Bronchial epithelial cell (primary cell): Measurements from ENCODE around the gene TOPBP1. TPM values are rescaled to one million over a fixed set of nuclear protein-coding genes. Genes with fewer than 3 reads are reported as not detected.

Experiments
- DNase-seq: peaks from one replicate; pipeline ENCODE4 v3.0.0-alpha.2; 2010; ENCODE audit warnings: low read depth
- FAIRE-seq: peaks from 2 replicates; lab custom pipeline; 2011; peaks lifted over from hg19 to GRCh38; lab: Jason Lieb, UNC
- H3K27me3 ChIP-seq: 2 replicates; pipeline ENCODE4 v1.5.1; 2011; ENCODE audit warnings: low read length; ENCODE audit not compliant: control insufficient read depth, insufficient read depth
- H3K36me3 ChIP-seq: 2 replicates; pipeline ENCODE4 v1.5.1; 2011; ENCODE audit warnings: low read length; ENCODE audit not compliant: control insufficient read depth, insufficient read depth
- H3K4me3 ChIP-seq: 2 replicates; pipeline ENCODE4 v1.5.1; 2011; ENCODE audit warnings: mild to moderate bottlenecking, low read depth, low read length, control low read depth
- total RNA-seq: library from RNA; depleted of rRNA; stranded (reverse); fragments of >200 nt; gene quantifications from 2 replicates; pipeline ENCODE4 v1.2.1, GENCODE V29; 2014
- TF ChIP-seq, protein P1 (sequence below): IDR thresholded peaks from 2 replicates; pipeline ENCODE4 v1.5.1; 2011; ENCODE audit warnings: mild to moderate bottlenecking, moderate library complexity, low read length, control low read depth, inconsistent platforms; ENCODE audit not compliant: insufficient read depth, severe bottlenecking

TOPBP1 gene
- total RNA-seq, 1 donor from 2014 or later, result 14.2 TPM

DNA sequence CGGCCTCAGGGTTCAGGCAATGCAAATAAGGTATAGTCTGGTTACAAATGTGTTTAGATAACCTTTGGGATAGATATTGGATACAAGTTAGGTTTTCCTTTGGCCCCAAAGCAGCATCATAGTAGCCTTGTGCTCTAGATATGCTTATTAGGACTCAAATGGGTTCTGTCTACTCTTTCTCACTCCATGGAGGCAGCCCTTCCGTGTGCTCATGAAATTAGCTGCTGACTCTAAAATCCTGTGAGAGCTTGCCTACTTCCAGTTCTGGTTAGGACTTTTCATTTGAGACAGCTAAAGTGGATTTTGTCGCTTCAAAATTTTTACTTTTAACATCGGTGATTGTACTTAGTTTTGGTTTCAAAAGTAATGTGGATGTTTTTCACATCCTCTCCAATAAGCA lies 86.7 kb downstream of the TOPBP1 start:
- H3K4me3 ChIP-seq, result peak overlapping the region; percentile 81
- H3K36me3 ChIP-seq, result peaks cover 10% of the 10 kb centered on the region
- H3K27me3 ChIP-seq, result no peaks in the 10 kb centered on the region
- FAIRE-seq (no peak), DNase-seq (no peak)
- TF ChIP-seq, protein P1, sequence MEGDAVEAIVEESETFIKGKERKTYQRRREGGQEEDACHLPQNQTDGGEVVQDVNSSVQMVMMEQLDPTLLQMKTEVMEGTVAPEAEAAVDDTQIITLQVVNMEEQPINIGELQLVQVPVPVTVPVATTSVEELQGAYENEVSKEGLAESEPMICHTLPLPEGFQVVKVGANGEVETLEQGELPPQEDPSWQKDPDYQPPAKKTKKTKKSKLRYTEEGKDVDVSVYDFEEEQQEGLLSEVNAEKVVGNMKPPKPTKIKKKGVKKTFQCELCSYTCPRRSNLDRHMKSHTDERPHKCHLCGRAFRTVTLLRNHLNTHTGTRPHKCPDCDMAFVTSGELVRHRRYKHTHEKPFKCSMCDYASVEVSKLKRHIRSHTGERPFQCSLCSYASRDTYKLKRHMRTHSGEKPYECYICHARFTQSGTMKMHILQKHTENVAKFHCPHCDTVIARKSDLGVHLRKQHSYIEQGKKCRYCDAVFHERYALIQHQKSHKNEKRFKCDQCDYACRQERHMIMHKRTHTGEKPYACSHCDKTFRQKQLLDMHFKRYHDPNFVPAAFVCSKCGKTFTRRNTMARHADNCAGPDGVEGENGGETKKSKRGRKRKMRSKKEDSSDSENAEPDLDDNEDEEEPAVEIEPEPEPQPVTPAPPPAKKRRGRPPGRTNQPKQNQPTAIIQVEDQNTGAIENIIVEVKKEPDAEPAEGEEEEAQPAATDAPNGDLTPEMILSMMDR, result no peak

DNA sequence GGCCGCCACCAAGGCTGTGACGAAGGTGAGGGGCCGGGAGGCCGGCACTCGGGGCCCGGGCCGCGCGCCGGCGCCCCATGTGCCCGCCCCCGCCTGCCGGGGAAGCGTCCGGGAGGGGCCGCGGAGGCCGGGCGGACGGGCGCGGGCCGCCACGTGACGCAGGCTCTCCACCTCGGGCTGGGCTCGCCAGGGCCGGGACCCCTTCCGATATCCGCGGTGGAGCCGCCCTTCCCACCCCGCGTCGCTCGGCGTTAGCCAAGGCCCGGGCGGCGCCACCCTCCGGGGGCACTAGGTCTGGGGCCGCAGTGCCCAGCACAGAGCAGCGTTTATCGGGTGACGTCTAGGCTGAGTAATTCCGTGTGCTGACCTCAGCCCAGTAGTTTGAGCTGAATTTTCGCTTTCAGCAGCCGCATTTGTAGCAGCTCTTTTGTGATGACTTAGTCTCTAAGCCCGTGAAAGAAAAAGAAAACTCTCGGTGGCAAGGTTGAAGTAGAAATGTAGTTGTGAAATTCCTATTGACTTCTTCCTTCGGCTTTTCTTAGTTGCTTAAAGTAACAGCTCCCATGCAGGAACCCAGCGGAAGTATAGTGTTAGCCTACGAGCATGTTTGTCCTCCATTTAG lies 87.4 kb downstream of the TOPBP1 start:
- Histone ChIP-seq H3K27me3 (no peaks in the 10 kb centered on the region), H3K36me3 (peaks cover 10% of the 10 kb centered on the region), H3K4me3 (peak overlapping the region; percentile 81)
- DNase-seq (peak; percentile 59), FAIRE-seq (no peak)
- TF ChIP-seq, protein P1, result no peak

DNA sequence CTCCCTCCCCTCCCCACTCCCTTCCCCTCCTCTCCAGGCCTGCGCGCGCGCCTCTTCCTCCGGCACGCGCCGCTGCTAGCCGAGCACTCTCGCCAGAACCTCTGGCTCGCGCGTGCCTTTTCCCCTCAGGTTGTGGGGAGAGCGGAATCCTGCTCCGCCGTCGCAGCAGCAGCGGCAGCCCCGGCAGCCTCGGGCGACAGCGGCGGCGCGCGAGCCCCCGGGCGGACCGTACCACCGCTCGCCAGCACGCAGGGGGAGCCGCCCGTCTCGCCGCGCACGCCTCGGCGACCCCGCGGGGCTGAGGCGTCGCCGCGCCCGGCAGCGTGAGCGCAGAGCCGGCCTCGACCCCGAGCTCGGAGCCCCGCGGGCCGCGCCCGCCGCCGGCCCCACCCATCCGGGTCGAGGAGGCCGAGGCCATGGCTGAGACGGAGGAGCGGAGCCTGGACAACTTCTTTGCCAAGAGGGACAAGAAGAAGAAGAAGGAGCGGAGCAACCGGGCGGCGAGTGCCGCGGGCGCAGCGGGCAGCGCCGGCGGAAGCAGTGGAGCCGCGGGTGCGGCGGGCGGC lies 88.0 kb downstream of the TOPBP1 start, which contains the start of gene CDV3:
Gene CDV3, plus strand, starts transcription at position 58 of the 566 bp plus-strand sequence. Its CDS starts 359 bp downstream, at position 417.
- FAIRE-seq, result no peak
- Histone ChIP-seq H3K27me3 (no peaks in the 10 kb centered on the region), H3K4me3 (peak within 1 kb of the TSS; percentile 81), H3K36me3 (peaks cover 9% of the 10 kb centered on the region)
- DNase-seq, result no peak
- TF ChIP-seq, protein P1, result no peak

DNA sequence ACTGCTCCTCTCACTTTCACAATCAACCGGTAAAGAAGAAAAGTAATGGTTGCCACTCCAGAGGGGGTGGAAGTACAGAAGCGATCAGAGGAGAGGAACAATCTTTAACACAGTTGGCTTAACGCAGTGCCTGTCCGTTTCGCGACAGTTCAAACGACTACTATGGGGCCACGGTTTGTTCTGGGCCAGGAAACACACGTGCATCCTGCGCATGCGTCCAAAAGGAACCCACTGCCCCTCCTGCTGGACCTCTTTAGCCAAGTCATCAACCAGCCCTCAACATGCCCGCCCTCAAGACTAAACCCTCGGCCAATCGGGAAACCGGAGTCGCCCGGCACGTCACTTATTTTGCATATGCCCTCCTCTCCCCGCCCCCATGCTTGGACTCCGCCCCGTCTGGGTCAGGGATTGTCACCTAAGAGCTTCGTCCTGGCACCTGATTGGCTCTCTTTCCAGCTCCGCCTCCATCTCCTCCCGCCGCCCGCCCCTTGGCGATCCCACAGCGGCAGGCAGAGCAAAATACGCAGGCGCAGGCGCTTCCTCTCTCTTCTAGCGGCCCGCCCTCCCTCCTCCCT lies 88.6 kb downstream of the TOPBP1 start:
- FAIRE-seq (no peak), DNase-seq (peak; percentile 99)
- H3K27me3 ChIP-seq, result no peaks in the 10 kb centered on the region
- TF ChIP-seq, protein P1, result peak; percentile 13
- peak overlapping the region; percentile 81 for H3K4me3 ChIP-seq
- peaks cover 7% of the 10 kb centered on the region for H3K36me3 ChIP-seq

GRCh38 chr3:133572158-133573053 lies 89.3 kb downstream of the TOPBP1 start:
- DNase-seq, result peak; percentile 66
- no peak for FAIRE-seq
- Histone ChIP-seq H3K4me3 (peak overlapping the region; percentile 9), H3K36me3 (peaks cover 4% of the 10 kb centered on the region), H3K27me3 (no peaks in the 10 kb centered on the region)
- TF ChIP-seq, protein P1, result no peak
